HepG2 (cell line): ENCODE data around the gene DQX1. TPM values are rescaled to one million over a fixed set of nuclear protein-coding genes. Genes with fewer than 3 reads are reported as not detected.

Experiments used
- GATA4 ChIP-seq: sonication (generic); IDR thresholded peaks from 2 replicates; pipeline ENCODE4 v1.6.1; 2016; ENCODE audit warnings: antibody characterized with exemption, low read depth, borderline replicate concordance
- HNF4A ChIP-seq: sonication (generic); formaldehyde crosslinking; IDR thresholded peaks from 2 replicates; pipeline ENCODE4 v1.4.0; 2020; ENCODE audit warnings: missing genetic modification reagents
- KLF16 ChIP-seq, 2 experiments: sonication (generic) in 1 of 2; formaldehyde crosslinking in 1 of 2; IDR thresholded peaks; 2 replicates each; pipeline versions ENCODE4 v1.6.1 to v1.8.0; 2016 to 2023; ENCODE audit warnings: missing genetic modification reagents in 2 of 2, missing compliant biosample characterization in 1 of 2
- NR3C1 ChIP-seq: sonication (generic); formaldehyde crosslinking; IDR thresholded peaks from 2 replicates; pipeline ENCODE4 v1.4.0; 2020; ENCODE audit warnings: missing genetic modification reagents
- PAX8 ChIP-seq: sonication (generic); formaldehyde crosslinking; IDR thresholded peaks from 2 replicates; pipeline ENCODE4 v1.8.0; 2022; ENCODE audit warnings: mild to moderate bottlenecking, missing genetic modification reagents, borderline replicate concordance
- RBM22 ChIP-seq: fragments of 200-400 bp; formaldehyde crosslinking; optimal IDR thresholded peaks from 2 replicates; pipeline ENCODE3; 2017; ENCODE audit warnings: mild to moderate bottlenecking, low read length, moderate library complexity
- SRSF9 ChIP-seq: fragments of 200-400 bp; formaldehyde crosslinking; IDR thresholded peaks from 2 replicates; pipeline ENCODE4 v1.6.1; 2018; ENCODE audit warnings: borderline replicate concordance, mild to moderate bottlenecking, low read depth, low read length; ENCODE audit not compliant: insufficient read depth, poor library complexity, severe bottlenecking
- SUZ12 ChIP-seq: fragments of 150-350 bp; IDR thresholded peaks from 2 replicates; pipeline ENCODE4 v1.6.1; 2014; ENCODE audit warnings: low read depth, low read length
- TEAD2 ChIP-seq: sonication (generic); formaldehyde crosslinking; IDR thresholded peaks from 2 replicates; pipeline ENCODE4 v1.9.0; 2021; ENCODE audit warnings: missing genetic modification reagents
- ZC3H13 ChIP-seq: sonication (generic); formaldehyde crosslinking; IDR thresholded peaks from 2 replicates; pipeline ENCODE4 v1.8.1; 2023; ENCODE audit warnings: mild to moderate bottlenecking, missing genetic modification reagents, moderate library complexity
- ZNF205 ChIP-seq: IDR thresholded peaks from 2 replicates; pipeline ENCODE4 v1.6.1; 2018; ENCODE audit warnings: missing biosample characterization, missing genetic modification reagents
- ZNF264 ChIP-seq: sonication (generic); formaldehyde crosslinking; IDR thresholded peaks from 2 replicates; pipeline ENCODE4 v1.4.0; 2020; ENCODE audit warnings: missing genetic modification reagents
- ZNF552 ChIP-seq: sonication (generic); formaldehyde crosslinking; IDR thresholded peaks from 2 replicates; pipeline ENCODE4 v1.9.0; 2022; ENCODE audit warnings: missing genetic modification reagents, mild to moderate bottlenecking, borderline replicate concordance
- ZNF558 ChIP-seq: sonication (generic); formaldehyde crosslinking; IDR thresholded peaks from 2 replicates; pipeline ENCODE4 v1.9.0; 2022; ENCODE audit warnings: mild to moderate bottlenecking, missing genetic modification reagents, borderline replicate concordance
- ZNF766 ChIP-seq: sonication (generic); formaldehyde crosslinking; IDR thresholded peaks from 2 replicates; pipeline ENCODE4 v1.5.0; 2020; ENCODE audit warnings: missing genetic modification reagents, borderline replicate concordance
- polyA plus RNA-seq, 8 experiments: library from polyadenylated mRNA; depleted of rRNA in 3 of 8; stranded (reverse) in 7 of 8; unstranded in 1 of 8; fragments of >200 nt; fragmentation: Illumina TruSeq in 4 of 8; extraction: Trizol in 4 of 8; gene quantifications; 2 replicates each; pipeline versions ENCODE4 v1.2.1 to v1.2.3, GENCODE V29; 2011 to 2016; ENCODE audit warnings: low read depth in 4 of 8, missing spikeins in 1 of 8, mixed read lengths in 1 of 8; ENCODE audit not compliant: insufficient read depth in 1 of 8
- total RNA-seq, 5 experiments: library from RNA; depleted of rRNA; stranded (reverse); fragments of >200 nt; fragmentation: Illumina TruSeq; extraction: Trizol; gene quantifications; 2 replicates each; pipeline ENCODE4 v1.2.3, GENCODE V29; 2016; ENCODE audit warnings: low read depth in 1 of 5
- TF ChIP-seq, protein P1 (sequence below): sonication (generic); formaldehyde crosslinking; IDR thresholded peaks from 2 replicates; pipeline ENCODE4 v1.8.1; 2023; ENCODE audit warnings: mild to moderate bottlenecking, missing genetic modification reagents, borderline replicate concordance
- TF ChIP-seq, protein P2 (sequence below): sonication (generic); formaldehyde crosslinking; IDR thresholded peaks from 2 replicates; pipeline ENCODE4 v1.4.0; 2020; ENCODE audit warnings: mild to moderate bottlenecking, missing genetic modification reagents
- TF ChIP-seq, protein P3 (sequence below): sonication (generic); formaldehyde crosslinking; IDR thresholded peaks from 2 replicates; pipeline ENCODE4 v1.4.0; 2020; ENCODE audit warnings: mild to moderate bottlenecking, missing genetic modification reagents
- TF ChIP-seq, protein P4 (sequence below): IDR thresholded peaks from 2 replicates; pipeline ENCODE4 v1.6.1; 2016

Gene DQX1
- total and polyA plus RNA-seq, 2 of the 13 experiments (the other 11 are each of a cell fraction or from before 2014, with no cell fraction given), result 27.6 to 89.8 TPM

DNA sequence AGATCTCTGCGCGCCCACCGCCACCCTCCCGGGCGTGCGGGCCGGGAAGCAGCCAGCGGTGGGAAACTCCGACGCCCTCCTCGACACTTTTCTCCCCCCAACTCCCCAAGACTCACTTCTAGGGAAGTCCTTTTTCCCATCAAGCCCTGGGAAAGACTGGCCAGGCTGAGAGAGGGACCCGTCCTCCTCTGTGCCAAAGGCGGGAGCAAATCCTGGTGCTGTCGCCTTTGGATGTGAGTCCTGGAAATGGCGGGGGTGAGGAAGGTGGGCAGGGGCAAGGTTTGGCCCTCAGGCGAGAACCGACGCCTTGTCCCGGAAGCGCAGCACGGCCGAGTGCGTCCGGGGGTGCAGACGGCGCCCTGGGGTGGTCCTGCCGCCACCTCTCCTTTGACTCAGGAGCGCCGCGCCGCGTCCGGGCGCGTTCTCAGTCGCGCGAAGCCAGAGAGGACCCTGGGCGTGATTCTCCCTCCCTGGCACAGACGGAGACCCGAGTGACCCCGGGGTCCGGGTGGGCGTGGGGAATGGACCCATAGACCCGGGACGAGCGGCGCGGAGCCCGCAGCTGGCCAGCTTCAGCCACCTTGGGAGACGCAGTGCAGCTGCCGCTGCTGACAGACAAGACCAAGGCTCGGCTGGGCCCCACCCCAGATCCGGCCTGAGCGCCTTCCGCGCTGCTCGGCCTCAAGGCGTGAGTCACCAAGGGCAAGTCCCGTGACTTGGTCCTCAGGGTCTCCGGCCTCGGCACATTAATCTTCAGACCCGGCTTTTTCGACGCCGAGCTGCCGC is 23.1 kb downstream of the DQX1 start (continued):
- TF ChIP-seq, protein P1, sequence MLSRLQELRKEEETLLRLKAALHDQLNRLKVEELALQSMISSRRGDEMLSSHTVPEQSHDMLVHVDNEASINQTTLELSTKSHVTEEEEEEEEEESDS (CRISPR knock-in tag), result no peak
- TF ChIP-seq, protein P2, sequence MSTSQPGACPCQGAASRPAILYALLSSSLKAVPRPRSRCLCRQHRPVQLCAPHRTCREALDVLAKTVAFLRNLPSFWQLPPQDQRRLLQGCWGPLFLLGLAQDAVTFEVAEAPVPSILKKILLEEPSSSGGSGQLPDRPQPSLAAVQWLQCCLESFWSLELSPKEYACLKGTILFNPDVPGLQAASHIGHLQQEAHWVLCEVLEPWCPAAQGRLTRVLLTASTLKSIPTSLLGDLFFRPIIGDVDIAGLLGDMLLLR (CRISPR knock-in tag), result peak; percentile 71
- TF ChIP-seq, protein P3, sequence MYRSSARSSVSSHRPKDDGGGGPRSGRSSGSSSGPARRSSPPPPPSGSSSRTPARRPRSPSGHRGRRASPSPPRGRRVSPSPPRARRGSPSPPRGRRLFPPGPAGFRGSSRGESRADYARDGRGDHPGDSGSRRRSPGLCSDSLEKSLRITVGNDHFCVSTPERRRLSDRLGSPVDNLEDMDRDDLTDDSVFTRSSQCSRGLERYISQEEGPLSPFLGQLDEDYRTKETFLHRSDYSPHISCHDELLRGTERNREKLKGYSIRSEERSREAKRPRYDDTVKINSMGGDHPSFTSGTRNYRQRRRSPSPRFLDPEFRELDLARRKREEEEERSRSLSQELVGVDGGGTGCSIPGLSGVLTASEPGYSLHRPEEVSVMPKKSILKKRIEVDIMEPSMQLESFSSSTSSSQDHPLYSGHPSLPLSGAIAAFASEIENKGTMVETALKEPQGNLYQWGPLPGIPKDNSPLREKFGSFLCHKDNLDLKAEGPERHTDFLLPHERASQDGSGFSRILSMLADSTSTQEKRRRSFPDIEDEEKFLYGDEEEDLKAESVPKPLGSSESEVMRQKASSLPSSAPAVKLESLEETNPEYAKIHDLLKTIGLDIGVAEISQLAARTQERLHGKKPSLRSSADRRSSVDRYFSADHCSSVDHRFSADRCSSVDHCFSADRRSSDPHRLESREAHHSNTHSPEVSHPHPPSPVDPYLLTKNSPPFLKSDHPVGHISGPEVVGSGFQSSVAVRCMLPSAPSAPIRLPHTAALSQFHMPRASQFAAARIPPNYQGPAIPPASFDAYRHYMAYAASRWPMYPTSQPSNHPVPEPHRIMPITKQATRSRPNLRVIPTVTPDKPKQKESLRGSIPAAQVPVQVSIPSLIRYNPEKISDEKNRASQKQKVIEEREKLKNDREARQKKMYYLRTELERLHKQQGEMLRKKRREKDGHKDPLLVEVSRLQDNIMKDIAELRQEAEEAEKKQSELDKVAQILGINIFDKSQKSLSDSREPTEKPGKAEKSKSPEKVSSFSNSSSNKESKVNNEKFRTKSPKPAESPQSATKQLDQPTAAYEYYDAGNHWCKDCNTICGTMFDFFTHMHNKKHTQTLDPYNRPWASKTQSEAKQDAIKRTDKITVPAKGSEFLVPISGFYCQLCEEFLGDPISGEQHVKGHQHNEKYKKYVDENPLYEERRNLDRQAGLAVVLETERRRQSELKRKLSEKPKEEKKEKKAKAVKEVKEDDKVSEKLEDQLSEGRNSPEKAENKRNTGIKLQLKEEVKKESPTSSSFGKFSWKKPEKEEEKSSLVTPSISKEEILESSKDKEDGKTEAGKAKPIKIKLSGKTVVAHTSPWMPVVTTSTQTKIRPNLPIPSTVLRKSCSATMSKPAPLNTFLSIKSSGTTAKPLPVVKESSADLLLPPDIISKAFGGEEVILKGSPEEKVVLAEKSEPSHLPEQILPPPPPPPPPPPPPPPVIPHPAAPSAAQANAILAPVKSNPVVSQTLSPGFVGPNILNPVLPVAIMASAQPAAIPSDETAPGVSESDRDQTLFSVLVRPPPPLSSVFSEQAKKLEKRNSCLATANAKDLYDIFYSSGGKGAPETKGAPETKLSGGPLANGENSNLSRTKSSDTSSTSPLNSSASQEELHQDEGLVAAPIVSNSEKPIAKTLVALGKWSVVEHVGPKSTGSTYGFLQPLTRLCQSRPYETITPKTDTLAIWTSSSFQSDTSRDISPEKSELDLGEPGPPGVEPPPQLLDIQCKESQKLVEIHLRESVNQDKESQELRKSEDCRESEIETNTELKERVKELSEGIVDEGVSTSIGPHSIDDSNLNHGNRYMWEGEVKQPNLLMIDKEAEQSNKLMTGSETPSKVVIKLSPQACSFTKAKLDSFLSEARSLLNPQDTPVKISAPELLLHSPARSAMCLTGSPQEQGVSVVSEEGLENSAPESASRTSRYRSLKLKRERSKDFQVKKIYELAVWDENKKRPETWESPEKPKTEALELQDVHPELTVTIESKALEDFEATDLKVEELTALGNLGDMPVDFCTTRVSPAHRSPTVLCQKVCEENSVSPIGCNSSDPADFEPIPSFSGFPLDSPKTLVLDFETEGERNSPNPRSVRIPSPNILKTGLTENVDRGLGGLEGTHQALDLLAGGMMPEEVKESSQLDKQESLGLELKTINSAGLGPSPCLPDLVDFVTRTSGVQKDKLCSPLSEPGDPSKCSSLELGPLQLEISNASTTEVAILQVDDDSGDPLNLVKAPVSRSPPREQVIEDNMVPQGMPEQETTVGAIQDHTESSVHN (CRISPR knock-in tag), result no peak; the same call in 1 of the 2 replicates
- TF ChIP-seq, protein P4, sequence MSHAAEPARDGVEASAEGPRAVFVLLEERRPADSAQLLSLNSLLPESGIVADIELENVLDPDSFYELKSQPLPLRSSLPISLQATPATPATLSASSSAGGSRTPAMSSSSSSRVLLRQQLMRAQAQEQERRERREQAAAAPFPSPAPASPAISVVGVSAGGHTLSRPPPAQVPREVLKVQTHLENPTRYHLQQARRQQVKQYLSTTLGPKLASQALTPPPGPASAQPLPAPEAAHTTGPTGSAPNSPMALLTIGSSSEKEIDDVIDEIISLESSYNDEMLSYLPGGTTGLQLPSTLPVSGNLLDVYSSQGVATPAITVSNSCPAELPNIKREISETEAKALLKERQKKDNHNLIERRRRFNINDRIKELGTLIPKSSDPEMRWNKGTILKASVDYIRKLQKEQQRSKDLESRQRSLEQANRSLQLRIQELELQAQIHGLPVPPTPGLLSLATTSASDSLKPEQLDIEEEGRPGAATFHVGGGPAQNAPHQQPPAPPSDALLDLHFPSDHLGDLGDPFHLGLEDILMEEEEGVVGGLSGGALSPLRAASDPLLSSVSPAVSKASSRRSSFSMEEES (CRISPR knock-in tag), result peak; percentile 68; the same call in 1 of the 2 replicates
- TF ChIP-seq ZNF552 (no peak), ZNF766 (CRISPR knock-in tag) (no peak; the same call in 1 of the 2 replicates), SRSF9 (no peak), RBM22 (peak; percentile 92), ZNF558 (0 out of 2 replicates have a peak, but pooled peaks have one; percentile 29), PAX8 (CRISPR knock-in tag) (0 out of 2 replicates have a peak, but pooled peaks have one; percentile 55), KLF16 (CRISPR knock-in tag; IDR thresholded peaks at IDR 0.05) (peak in 1 of 2 experiments; percentile 23; a peak in 1 of 4 replicates), SUZ12 (no peak), ZNF205 (CRISPR knock-in tag) (no peak; the same call in 1 of the 2 replicates), NR3C1 (CRISPR knock-in tag) (no peak), TEAD2 (CRISPR knock-in tag) (no peak), ZNF264 (CRISPR knock-in tag) (0 out of 2 replicates have a peak, but pooled peaks have one; percentile 15), GATA4 (no peak), HNF4A (no peak; the same call in 1 of the 2 replicates), ZC3H13 (CRISPR knock-in tag) (peak; percentile 2; the same call in 1 of the 2 replicates)
